GM21576 (cell line): Measurements from ENCODE around the gene MSI2.

Experiments used
- ATAC-seq: cut with Tn5 transposase; IDR thresholded peaks from one replicate; pipeline ENCODE4 v1.9.1; 2021; ENCODE audit warnings: mild to moderate bottlenecking, moderate library complexity; ENCODE audit not compliant: unreplicated experiment

The MSI2 gene

DNA sequence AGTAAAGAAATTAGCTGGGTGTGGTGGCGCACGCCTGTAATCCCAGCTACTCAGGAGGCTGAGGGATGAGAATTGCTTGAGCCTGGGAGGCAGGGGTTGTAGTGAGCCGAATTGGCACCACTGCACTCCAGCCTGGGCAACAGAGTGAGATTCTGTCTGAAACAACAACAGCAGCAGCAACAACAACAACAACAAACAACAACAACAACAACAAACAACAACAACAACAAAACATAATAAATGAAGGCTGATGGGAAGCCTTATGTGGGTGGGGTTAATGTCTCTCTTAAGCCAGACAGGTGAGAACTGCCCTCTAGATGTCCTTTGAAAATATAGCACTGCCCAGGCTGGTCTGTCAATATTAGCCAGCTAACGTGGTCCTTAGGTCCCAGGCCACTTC lies 107.3 kb downstream of the MSI2 start:
- ATAC-seq, result no peak

DNA sequence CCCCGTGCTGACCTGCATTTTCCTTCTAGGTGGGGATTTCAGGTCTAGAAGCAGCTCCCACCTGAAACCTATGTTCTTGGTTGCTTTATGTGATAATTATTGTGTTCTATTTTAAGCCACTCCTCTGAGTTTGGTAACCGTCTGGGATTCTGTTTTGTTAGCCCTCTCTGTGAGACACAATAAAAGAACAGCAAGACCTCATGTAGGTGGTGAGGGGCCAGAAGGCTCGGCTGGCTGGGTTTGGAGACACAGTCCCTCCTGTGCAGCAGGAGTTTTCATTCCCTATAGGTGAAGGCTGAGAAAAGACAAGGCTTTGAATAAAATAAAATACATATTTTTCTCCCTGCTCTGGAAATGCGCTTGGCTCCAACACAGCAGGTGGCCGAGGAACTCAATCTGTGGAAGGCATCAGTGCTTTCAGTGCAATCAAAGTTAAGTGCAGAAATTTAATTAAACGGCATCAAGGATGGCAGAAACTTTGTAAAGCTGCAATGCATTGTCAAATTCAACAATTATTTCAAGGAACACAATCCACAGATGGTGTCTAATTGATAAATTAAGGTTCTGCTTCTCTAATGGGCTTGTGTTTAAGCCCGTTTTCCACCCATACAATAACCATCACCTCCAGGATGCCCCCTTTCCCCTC lies 107.8 kb downstream of the MSI2 start:
- no peak for ATAC-seq

DNA sequence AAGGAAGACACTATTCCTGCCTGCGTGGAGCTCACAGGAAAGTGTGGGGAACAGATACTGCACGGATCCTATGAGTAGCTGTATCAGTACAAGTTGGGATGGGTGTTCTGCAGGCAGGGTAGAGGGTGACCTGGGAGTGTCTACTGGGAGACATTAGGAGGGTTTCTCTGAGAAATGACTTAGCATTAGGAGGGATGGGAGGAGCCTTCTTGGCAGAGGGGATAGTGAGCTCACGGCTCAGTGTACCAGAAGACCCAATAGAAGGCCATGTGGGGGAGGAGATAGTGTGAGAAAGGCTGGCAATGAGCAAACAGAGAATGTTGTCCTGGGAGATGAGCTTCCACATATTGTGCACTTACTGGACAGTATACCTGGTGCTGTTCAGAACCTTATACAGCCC lies 109.1 kb downstream of the MSI2 start:
- no peak for ATAC-seq

GRCh38 chr17:57366177-57366557 lies 109.8 kb downstream of the MSI2 start:
- ATAC-seq, result no peak

- no peak for ATAC-seq
Measured at GRCh38 chr17:57366558-57367351, 110.4 kb downstream of the MSI2 start.

DNA sequence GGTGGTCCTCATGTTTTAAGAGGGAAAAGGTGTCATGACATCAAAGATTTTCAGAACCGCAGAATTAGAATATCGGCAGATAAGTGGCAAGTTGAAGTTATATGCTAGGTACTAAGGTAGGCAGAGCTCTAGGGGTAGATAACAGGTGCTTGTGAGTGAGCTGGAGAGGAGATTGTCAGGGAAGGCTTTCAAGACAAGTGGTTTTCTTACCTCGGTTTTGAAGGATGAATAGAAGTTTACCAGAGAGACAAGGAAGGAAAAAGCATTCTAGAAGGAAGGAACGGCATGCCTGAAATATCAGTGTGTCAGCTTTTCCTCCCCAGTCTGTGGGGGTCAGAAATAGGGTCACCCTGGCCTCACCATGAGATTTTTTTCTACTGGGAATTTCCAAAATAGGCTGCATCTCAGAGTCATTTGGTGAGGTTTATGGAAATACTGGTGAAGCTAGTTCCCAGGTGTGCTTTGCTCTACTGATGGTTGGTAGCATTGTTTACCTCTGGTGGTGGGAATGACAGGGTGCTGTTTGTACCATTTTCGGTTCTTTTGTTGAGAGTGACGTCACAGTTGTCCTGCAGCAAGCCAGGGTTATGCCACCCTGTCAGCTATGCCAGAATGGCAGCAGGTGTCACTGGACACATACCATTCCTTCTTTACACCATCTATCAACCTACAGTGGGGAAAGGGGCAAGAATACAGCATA lies 112.5 kb downstream of the MSI2 start:
- no peak for ATAC-seq

DNA sequence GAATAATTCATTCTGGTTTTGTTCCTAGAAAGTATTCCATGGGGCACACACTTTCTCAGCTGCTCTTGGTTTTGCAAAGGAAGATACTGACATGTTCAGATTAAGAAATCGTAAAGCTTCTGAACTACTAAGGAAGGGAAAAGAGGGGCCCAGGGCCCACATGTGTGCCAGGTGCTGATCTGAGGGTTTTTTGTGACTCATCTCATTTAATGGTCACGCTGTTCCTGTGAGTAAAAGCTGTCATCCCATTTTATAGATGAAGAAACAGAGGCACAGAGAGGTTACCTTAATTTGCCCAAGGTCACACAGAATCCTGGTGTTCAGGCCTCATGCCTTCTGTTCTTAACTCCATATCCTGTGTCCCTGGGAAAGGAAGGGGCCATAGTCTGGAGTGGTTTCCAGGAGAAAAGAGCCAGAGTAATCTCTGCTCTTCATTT lies 113.2 kb downstream of the MSI2 start:
- ATAC-seq, result no peak

- no peak for ATAC-seq
Measured at GRCh38 chr17:57370037-57370581, 113.8 kb downstream of the MSI2 start.

- no peak for ATAC-seq
Measured at GRCh38 chr17:57370619-57371018, 114.3 kb downstream of the MSI2 start.

- ATAC-seq, result no peak
Measured at GRCh38 chr17:57372156-57372555, 115.8 kb downstream of the MSI2 start.

DNA sequence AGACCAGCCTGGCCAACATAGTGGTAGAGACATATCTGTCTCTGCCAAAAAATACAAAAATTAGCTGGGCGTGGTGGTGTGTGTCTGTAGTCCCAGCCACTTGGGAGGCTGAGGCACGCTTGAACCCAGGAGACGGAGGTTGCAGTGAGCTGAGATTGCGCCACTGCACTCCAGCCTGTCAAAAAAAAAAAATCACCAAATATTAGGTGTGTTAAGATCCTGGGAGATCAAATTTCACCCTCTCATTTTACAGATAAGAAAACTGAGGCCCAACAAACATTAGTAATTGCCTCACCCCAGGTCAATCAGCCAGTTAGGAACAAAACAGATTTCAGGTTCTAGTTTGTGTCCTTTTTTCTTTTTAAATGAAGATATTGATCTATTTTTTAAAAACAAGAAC lies 116.7 kb downstream of the MSI2 start:
- ATAC-seq, result no peak

- no peak for ATAC-seq
Measured at GRCh38 chr17:57373756-57374155, 117.4 kb downstream of the MSI2 start.

DNA sequence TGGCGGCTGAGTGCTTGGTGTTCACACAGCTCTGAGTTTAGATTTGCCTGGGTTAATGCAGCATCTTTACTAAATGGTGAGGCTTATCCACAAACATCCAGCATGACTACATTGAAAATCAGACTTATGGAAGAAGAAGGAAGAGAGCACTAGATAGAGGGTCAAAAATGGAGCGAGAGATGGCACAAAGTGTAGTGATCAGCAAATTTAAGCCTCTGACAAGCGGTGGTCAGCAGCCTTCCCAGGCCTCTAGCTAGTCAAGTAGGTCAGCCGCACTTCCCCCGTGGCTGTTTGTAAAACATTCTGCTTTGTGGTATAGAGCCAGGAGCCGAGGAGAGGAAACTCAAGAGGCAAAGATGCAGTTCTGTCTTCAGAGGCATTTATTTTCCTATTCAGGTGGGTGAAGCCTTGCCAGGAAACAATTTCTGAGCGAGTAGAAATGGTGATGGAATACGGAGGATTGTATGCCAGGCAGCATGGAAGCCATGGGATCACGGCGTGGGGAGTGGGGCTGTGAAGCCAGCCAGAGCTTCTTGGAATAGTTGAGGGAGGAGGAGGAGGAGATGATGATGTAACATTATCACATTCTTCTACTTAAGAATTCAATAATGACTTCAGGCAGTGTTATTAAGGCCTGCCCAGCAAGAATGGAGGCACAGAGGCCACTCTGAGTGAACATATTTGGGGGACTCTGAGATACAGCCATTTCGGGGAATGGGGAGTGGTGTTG lies 118.9 kb downstream of the MSI2 start:
- ATAC-seq, result no peak

GRCh38 chr17:57375770-57376225 lies 119.5 kb downstream of the MSI2 start:
- ATAC-seq, result no peak

DNA sequence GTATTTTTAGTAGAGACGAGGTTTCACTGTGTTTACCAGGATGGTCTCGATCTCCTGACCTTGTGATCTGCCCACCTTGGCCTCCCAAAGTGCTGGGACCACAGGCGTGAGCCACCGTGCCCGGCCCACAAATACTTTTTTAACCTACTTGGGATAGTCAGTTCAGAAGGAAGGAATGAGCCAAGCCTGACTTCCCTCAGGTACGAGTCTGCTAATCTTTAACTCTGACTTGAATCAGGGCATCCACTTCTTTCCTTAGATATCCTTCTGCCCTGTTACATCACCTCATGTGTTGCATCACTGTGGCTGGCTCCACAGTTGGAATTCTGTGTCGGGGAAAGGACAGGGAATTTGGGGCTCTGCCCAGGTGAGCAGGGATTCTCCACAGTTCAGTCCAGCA lies 120.8 kb downstream of the MSI2 start:
- no peak for ATAC-seq

GRCh38 chr17:57379237-57379894 lies 123.0 kb downstream of the MSI2 start:
- no peak for ATAC-seq

DNA sequence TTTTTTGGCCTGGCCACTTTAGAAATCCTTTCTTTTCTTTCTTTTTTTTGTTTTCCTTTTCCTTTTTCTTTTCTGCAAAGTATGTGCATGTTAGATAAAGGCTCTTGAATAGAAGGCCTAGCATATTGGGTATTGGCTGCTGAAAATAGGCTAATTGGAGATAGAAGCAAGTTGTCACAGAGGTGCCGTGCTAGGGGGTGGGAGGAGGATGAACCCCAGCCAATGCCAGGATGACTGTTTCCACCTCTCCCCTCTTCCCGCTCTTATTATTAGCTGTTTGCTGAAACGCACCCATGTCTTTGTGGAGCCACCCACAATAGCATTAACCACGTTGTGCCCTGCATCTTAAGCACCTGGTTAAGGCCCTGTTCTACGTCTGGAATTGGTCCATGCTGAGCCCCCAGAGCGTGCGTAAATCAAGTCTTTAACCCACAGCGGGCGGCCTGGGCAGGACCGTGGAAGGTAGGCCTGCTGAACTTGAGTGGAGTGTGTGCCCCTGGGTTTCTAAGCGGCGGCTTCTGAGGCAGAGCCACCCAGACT lies 123.6 kb downstream of the MSI2 start:
- no peak for ATAC-seq

DNA sequence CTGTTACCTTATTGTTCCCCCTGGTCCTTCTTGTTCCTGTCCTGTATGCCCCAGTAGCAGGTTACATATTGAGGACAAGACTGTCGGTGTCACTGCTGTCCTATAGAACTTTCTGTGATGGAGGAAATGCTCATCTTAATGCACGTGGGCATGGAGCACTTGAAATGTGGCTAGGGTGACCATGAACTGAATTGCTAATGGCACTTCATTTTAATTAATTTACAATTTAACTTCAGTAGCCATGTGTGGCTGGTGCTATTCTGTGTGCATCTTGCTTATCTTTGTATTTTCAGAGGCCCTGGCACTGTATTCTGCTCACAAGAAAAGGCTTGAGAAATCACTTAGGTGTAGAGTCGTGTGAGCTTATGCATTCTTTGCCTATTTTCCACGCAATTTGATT lies 125.2 kb downstream of the MSI2 start:
- no peak for ATAC-seq

GRCh38 chr17:57384219-57384618 lies 127.9 kb downstream of the MSI2 start:
- ATAC-seq, result no peak

GRCh38 chr17:57385975-57386374 lies 129.7 kb downstream of the MSI2 start:
- ATAC-seq, result no peak
